ENCODE measurements around the gene EYS. TPM values are rescaled to one million over a fixed set of nuclear protein-coding genes. Genes with fewer than 3 reads are reported as not detected.
A peak's percentile ranks its signal among the peaks of the same experiment; 100 is the strongest.

EYS gene
- total RNA-seq, 1 experiment from 2014 or later, result not detected

- no peaks in the 10 kb centered on the region for H3K36me3 Mint-ChIP-seq (ENCODE audit: insufficient read depth, unreplicated experiment)
- no peak for DNase-seq
- Histone ChIP-seq H3K27me3 (replicated peaks; ENCODE audit: control insufficient read depth, insufficient read depth, low read length) (no peaks in the 10 kb centered on the region), H3K4me1 (no peaks in the 10 kb centered on the region), H3K36me3 (ENCODE audit: control insufficient read depth, insufficient read depth, low read length) (no peaks in the 10 kb centered on the region), H3K4me3 (ENCODE audit: low read depth, low read length) (no peak overlapping the region), H3K9me3 (no peaks in the 10 kb centered on the region)
- intact Hi-C loops (cut with micrococcal nuclease; ENCODE audit: unreplicated experiment), result no loop called here
- no peak overlapping the region for H3K27ac Mint-ChIP-seq (ENCODE audit: unreplicated experiment)
- H3K27me3 Mint-ChIP-seq (ENCODE audit: insufficient read depth, unreplicated experiment), result peaks cover 3% of the 10 kb centered on the region
- CTCF ChIA-PET, result no interaction called here
- POLR2A ChIA-PET, result no interaction called here
- TF ChIP-seq, protein P1, sequence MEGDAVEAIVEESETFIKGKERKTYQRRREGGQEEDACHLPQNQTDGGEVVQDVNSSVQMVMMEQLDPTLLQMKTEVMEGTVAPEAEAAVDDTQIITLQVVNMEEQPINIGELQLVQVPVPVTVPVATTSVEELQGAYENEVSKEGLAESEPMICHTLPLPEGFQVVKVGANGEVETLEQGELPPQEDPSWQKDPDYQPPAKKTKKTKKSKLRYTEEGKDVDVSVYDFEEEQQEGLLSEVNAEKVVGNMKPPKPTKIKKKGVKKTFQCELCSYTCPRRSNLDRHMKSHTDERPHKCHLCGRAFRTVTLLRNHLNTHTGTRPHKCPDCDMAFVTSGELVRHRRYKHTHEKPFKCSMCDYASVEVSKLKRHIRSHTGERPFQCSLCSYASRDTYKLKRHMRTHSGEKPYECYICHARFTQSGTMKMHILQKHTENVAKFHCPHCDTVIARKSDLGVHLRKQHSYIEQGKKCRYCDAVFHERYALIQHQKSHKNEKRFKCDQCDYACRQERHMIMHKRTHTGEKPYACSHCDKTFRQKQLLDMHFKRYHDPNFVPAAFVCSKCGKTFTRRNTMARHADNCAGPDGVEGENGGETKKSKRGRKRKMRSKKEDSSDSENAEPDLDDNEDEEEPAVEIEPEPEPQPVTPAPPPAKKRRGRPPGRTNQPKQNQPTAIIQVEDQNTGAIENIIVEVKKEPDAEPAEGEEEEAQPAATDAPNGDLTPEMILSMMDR (IDR thresholded peaks at IDR 0.05; ENCODE audit: insufficient read depth in 1 of 2, low read depth in 1 of 2, low read length in 1 of 2, severe bottlenecking in 1 of 2, unreplicated experiment in 1 of 2), result no peak
- H3K4me3 Mint-ChIP-seq (ENCODE audit: unreplicated experiment), result no peak overlapping the region
- H3K4me1 Mint-ChIP-seq (ENCODE audit: low read depth, unreplicated experiment), result no peaks in the 10 kb centered on the region
- BruUV-seq (replicated peaks), result no TSS peak
- H3K9me3 Mint-ChIP-seq (ENCODE audit: unreplicated experiment), result no peaks in the 10 kb centered on the region
Measured at GRCh38 chr6:65259982-65260381, 447.0 kb downstream of the EYS start.

DNA sequence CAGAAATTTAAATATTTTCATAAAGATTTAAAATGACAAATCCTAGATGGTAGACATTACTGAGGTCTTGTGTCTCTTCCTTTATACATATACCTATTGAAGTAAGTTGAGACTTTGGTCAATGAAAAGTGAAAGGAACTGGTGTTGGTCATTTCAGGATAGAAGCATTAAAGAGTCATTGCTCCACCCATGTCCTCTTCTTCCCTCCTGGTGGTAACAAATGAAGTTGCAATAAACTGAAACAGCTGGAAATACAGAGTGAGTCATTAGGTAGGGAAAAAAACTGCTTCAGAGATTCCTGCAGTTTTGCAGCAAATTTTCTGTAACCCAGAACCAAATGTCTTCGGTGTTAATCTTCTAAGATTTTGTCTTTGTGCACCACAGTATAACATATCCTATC lies 448.0 kb downstream of the EYS start:
- no TSS peak for BruUV-seq (replicated peaks)
- no peaks in the 10 kb centered on the region for H3K9me3 Mint-ChIP-seq (ENCODE audit: unreplicated experiment)
- no peaks in the 10 kb centered on the region for H3K36me3 Mint-ChIP-seq (ENCODE audit: insufficient read depth, unreplicated experiment)
- H3K9me3 ChIP-seq, result no peaks in the 10 kb centered on the region
- no peak overlapping the region for H3K4me3 ChIP-seq (ENCODE audit: low read depth, low read length)
- POLR2A ChIA-PET, result no interaction called here
- H3K36me3 ChIP-seq (ENCODE audit: control insufficient read depth, insufficient read depth, low read length), result no peaks in the 10 kb centered on the region
- intact Hi-C loops (cut with micrococcal nuclease; ENCODE audit: unreplicated experiment), result no loop called here
- TF ChIP-seq, protein P1 (IDR thresholded peaks at IDR 0.05; ENCODE audit: insufficient read depth in 1 of 2, low read depth in 1 of 2, low read length in 1 of 2, severe bottlenecking in 1 of 2, unreplicated experiment in 1 of 2), result no peak
- no peak overlapping the region for H3K4me3 Mint-ChIP-seq (ENCODE audit: unreplicated experiment)
- peak in 1 of 2 experiments; percentile 1 for DNase-seq
- no peak overlapping the region for H3K27ac Mint-ChIP-seq (ENCODE audit: unreplicated experiment)
- H3K27me3 ChIP-seq (replicated peaks; ENCODE audit: control insufficient read depth, insufficient read depth, low read length), result no peaks in the 10 kb centered on the region
- no peaks in the 10 kb centered on the region for H3K4me1 Mint-ChIP-seq (ENCODE audit: low read depth, unreplicated experiment)
- H3K4me1 ChIP-seq, result no peaks in the 10 kb centered on the region
- H3K27me3 Mint-ChIP-seq (ENCODE audit: insufficient read depth, unreplicated experiment), result peaks cover 3% of the 10 kb centered on the region
- CTCF ChIA-PET, result no interaction called here

DNA sequence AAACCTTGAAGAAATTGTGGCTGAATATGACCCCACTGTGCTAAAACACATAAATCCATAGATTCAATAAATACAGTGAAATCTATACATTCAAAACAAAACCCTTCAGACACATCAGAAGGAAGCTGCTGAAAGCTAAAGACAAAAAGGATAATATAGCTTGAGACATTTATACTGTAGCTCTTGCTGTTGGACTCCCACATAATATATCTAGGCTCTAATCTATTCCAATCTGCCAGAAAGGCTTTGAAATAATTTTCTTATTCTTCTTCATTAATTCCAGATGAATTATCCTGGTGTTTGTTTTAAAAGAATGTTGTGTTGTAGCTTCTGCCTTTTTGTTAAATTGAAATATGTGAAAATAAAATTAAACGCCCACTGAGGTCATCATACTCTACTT lies 454.0 kb downstream of the EYS start:
- H3K9me3 ChIP-seq, result no peaks in the 10 kb centered on the region
- BruUV-seq (replicated peaks), result no TSS peak
- H3K4me3 ChIP-seq (ENCODE audit: low read depth, low read length), result no peak overlapping the region
- H3K4me1 ChIP-seq, result no peaks in the 10 kb centered on the region
- H3K36me3 ChIP-seq (ENCODE audit: control insufficient read depth, insufficient read depth, low read length), result no peaks in the 10 kb centered on the region
- CTCF ChIA-PET, result no interaction called here
- no peaks in the 10 kb centered on the region for H3K9me3 Mint-ChIP-seq (ENCODE audit: unreplicated experiment)
- no peak overlapping the region for H3K4me3 Mint-ChIP-seq (ENCODE audit: unreplicated experiment)
- H3K4me1 Mint-ChIP-seq (ENCODE audit: low read depth, unreplicated experiment), result no peaks in the 10 kb centered on the region
- TF ChIP-seq, protein P1 (IDR thresholded peaks at IDR 0.05; ENCODE audit: insufficient read depth in 1 of 2, low read depth in 1 of 2, low read length in 1 of 2, severe bottlenecking in 1 of 2, unreplicated experiment in 1 of 2), result no peak
- no peak overlapping the region for H3K27ac Mint-ChIP-seq (ENCODE audit: unreplicated experiment)
- no peaks in the 10 kb centered on the region for H3K36me3 Mint-ChIP-seq (ENCODE audit: insufficient read depth, unreplicated experiment)
- POLR2A ChIA-PET, result no interaction called here
- intact Hi-C loops (cut with micrococcal nuclease; ENCODE audit: unreplicated experiment), result no loop called here
- H3K27me3 ChIP-seq (replicated peaks; ENCODE audit: control insufficient read depth, insufficient read depth, low read length), result no peaks in the 10 kb centered on the region
- H3K27me3 Mint-ChIP-seq (ENCODE audit: insufficient read depth, unreplicated experiment), result no peaks in the 10 kb centered on the region
- DNase-seq, result no peak

Data from Caco-2 (cell line).